A673 (cell line): ENCODE results near the gene CDHR3. TPM values are rescaled to one million over a fixed set of nuclear protein-coding genes. Genes with fewer than 3 reads are reported as not detected.

ENCODE experiments used
- BruUV-seq: library from RNA; stranded (reverse); fragments of 400-500 nt; replicated peaks from 2 replicates; lab custom pipeline; 2021; lab: Mats Ljungman, UMichigan
- CTCF ChIA-PET: fragments of 300-600 bp; sonication (Branson Sonifier 250); formaldehyde crosslinking; loops from one replicate; lab custom pipeline; 2022; ENCODE audit warnings: antibody characterized with exemption; lab: Charles Lee
- POLR2A ChIA-PET: fragments of 300-600 bp; sonication (Branson Sonifier 250); formaldehyde crosslinking; loops from one replicate; lab custom pipeline; 2022; ENCODE audit warnings: antibody characterized with exemption; ENCODE audit not compliant: low non-redundant PET; lab: Charles Lee
- DNase-seq: peaks from one replicate; pipeline ENCODE4 v3.0.0-alpha.2; 2015; ENCODE audit warnings: low spot score
- H3K27ac ChIP-seq: fragments of 200-600 bp; sonication (generic); 2 replicates; pipeline ENCODE4 v1.5.1; 2016; ENCODE audit warnings: mixed run types, low read depth, mild to moderate bottlenecking, mixed read lengths, antibody characterized with exemption, low read length; ENCODE audit not compliant: poor library complexity, severe bottlenecking
- H3K27me3 ChIP-seq: fragments of 200-600 bp; sonication (generic); replicated peaks from 2 replicates; pipeline ENCODE4 v1.6.1; 2017; ENCODE audit warnings: mixed run types, low read depth, mild to moderate bottlenecking, mixed read lengths, antibody characterized with exemption, low read length; ENCODE audit not compliant: insufficient read depth, poor library complexity
- H3K36me3 ChIP-seq: fragments of 200-600 bp; sonication (generic); 2 replicates; pipeline ENCODE4 v1.6.1; 2016; ENCODE audit warnings: mixed run types, mild to moderate bottlenecking, mixed read lengths, antibody characterized with exemption, low read length; ENCODE audit not compliant: insufficient read depth, poor library complexity, severe bottlenecking
- H3K4me1 ChIP-seq: fragments of 200-600 bp; sonication (generic); 2 replicates; pipeline ENCODE4 v1.6.1; 2017; ENCODE audit warnings: mixed run types, mild to moderate bottlenecking, mixed read lengths, antibody characterized with exemption, low read length; ENCODE audit not compliant: insufficient read depth, poor library complexity, severe bottlenecking
- H3K4me3 ChIP-seq: fragments of 200-600 bp; sonication (generic); 2 replicates; pipeline ENCODE4 v1.5.1; 2016; ENCODE audit warnings: low read depth, mixed run types, mild to moderate bottlenecking, mixed read lengths, low read length; ENCODE audit not compliant: poor library complexity, severe bottlenecking
- H3K9me3 ChIP-seq: fragments of 200-600 bp; sonication (generic); 2 replicates; pipeline ENCODE4 v1.6.1; 2016; ENCODE audit warnings: mixed run types, low read depth, mild to moderate bottlenecking, mixed read lengths, antibody characterized with exemption, low read length; ENCODE audit not compliant: poor library complexity, severe bottlenecking
- CTCF ChIP-seq: fragments of 300-800, 200-600 bp; sonication (generic); conservative IDR thresholded peaks from 2 replicates; pipeline ENCODE4 v1.5.1; 2017; ENCODE audit warnings: low read depth, mild to moderate bottlenecking, antibody characterized with exemption, low read length, moderate library complexity, mixed read lengths
- EZH2 ChIP-seq: fragments of 200-600 bp; sonication (generic); IDR thresholded peaks from 2 replicates; pipeline ENCODE4 v1.6.1; 2017; ENCODE audit warnings: borderline replicate concordance, low read depth, mild to moderate bottlenecking, mixed read lengths, antibody characterized with exemption, low read length; ENCODE audit not compliant: poor library complexity, severe bottlenecking
- intact Hi-C: fragments of 100-400 bp; cut with micrococcal nuclease; formaldehyde crosslinking; loops from one replicate; pipeline ENCODE4 v1.10.0; 2022; ENCODE audit not compliant: unreplicated experiment
- total RNA-seq: library from RNA; stranded (reverse); gene quantifications from 2 replicates; pipeline ENCODE4 v1.2.3, GENCODE V29; 2021

Gene CDHR3
- total RNA-seq, 1 experiment from 2014 or later: 13.9 TPM

DNA sequence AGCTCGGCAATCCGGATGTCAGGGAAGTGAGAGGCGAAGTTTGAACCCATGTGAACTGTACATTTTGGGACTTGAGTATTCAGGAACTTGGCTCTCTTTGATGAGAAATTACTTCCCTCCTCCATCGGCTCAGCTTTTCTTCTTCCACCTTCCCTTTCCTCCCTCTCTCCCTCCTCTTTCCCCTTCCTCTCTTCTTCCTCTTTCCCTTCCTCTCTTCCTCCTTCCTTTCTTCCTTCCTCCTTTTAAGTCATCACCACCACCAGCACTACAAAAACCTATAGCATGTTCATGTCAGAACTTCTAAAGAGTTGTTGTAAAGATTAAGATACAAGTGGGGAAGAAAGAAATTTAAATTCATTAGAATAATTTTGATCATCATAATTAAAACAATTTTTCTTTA, 31.9 kb upstream of the CDHR3 start:
- Histone ChIP-seq H3K4me1 (peaks cover 41% of the 10 kb centered on the region), H3K9me3 (no peaks in the 10 kb centered on the region), H3K4me3 (no peak overlapping the region), H3K27ac (no peak overlapping the region), H3K27me3 (no peaks in the 10 kb centered on the region), H3K36me3 (peaks cover 4% of the 10 kb centered on the region)
- BruUV-seq: no TSS peak
- ChIA-PET POLR2A (no interaction called here), CTCF (no interaction called here)
- intact Hi-C loops: loop anchor here (5.0 to 10.0 kb wide), 3 partner anchors 91 to 276 kb away; no protein-coding TSS in a partner anchor
- TF ChIP-seq CTCF (no peak), EZH2 (no peak)
- DNase-seq: no peak

DNA sequence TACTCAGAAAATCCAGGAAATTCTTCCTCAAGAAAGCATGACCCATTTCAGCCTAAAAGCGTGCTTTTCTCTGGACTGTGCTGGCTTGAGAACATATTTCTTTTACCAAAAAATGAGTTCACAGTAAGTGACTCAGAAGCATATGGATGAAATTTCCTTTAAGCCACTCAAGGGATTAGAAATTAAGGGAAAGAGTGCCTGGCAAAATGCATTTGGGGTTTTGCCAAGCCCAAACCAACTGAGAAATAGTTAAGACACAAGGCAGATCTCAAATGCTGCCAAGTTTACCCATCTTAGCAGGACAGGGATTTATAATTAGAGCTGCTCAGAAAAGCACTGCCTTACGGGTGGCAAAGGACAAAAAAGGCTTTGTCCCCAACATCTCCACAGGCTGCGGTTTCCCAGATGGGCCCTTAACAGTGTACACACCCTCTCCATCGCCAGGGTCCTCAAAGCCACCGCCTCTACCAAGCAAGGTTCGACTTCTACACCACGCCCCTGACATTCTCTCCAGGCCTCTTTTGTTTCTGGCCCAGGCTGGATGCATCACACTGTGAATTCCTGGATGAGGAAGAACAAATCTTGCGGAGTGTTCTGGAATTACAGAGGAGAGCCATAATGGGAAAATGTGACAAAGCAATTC, 30.1 kb upstream of the CDHR3 start:
- no peaks in the 10 kb centered on the region for H3K27me3 ChIP-seq
- ChIA-PET POLR2A (no interaction called here), CTCF (interaction anchor here (0.6 kb wide), 1 partner anchor 278 kb away, joined by 5 read pairs; no protein-coding TSS in a partner anchor)
- no peaks in the 10 kb centered on the region for H3K9me3 ChIP-seq
- TF ChIP-seq EZH2: no peak
- TF ChIP-seq CTCF: no peak
- no peaks in the 10 kb centered on the region for H3K36me3 ChIP-seq
- intact Hi-C loops: loop anchor here (5.0 to 10.0 kb wide), 3 partner anchors 89 to 278 kb away; no protein-coding TSS in a partner anchor
- peaks cover 41% of the 10 kb centered on the region for H3K4me1 ChIP-seq
- peak; percentile 97 for DNase-seq
- H3K4me3 ChIP-seq: no peak overlapping the region
- BruUV-seq: no TSS peak
- H3K27ac ChIP-seq: peak overlapping the region; percentile 84

- DNase-seq: peak; percentile 46
- intact Hi-C loops: loop anchor here (5.0 to 10.0 kb wide), 3 partner anchors 88 to 280 kb away; no protein-coding TSS in a partner anchor
- ChIA-PET CTCF (interaction anchor here (1.1 kb wide), 1 partner anchor 174 kb away, joined by 4 read pairs; no protein-coding TSS in a partner anchor), POLR2A (no interaction called here)
- TF ChIP-seq EZH2: no peak
- TF ChIP-seq CTCF: peak; percentile 50
- H3K9me3 ChIP-seq: no peaks in the 10 kb centered on the region
- no peaks in the 10 kb centered on the region for H3K27me3 ChIP-seq
- no TSS peak for BruUV-seq
- no peak overlapping the region for H3K4me3 ChIP-seq
- H3K36me3 ChIP-seq: no peaks in the 10 kb centered on the region
- H3K4me1 ChIP-seq: peaks cover 41% of the 10 kb centered on the region
- no peak overlapping the region for H3K27ac ChIP-seq
Measured at GRCh38 chr7:105934572-105935185, 28.4 kb upstream of the CDHR3 start.
